A549 (cell line): ENCODE results near the gene DPH5.

Source experiments
- CTCF ChIP-seq: fragments of >200 bp; sonication (Bioruptor Twin); formaldehyde crosslinking; IDR thresholded peaks from 3 replicates; pipeline ENCODE4 v1.5.1; 2016
- EP300 ChIP-seq, 2 experiments: fragments of >200 bp; sonication (Bioruptor Twin); formaldehyde crosslinking; IDR thresholded peaks; 2 replicates in 1 of 2; 3 replicates in 1 of 2; pipeline ENCODE4 v1.6.1; 2016 to 2017
- MAZ ChIP-seq: fragments of 150-350 bp; IDR thresholded peaks from 2 replicates; pipeline ENCODE4 v1.6.1; 2014; ENCODE audit warnings: antibody characterized with exemption, low read depth, low read length, borderline replicate concordance
- MYC ChIP-seq: IDR thresholded peaks from 2 replicates; pipeline ENCODE4 v1.6.1; 2012; ENCODE audit warnings: mild to moderate bottlenecking, inconsistent platforms, low read length, improper control_type of control experiment, borderline replicate concordance
- ZFP36 ChIP-seq: fragments of 450-650 bp; IDR thresholded peaks from 2 replicates; pipeline ENCODE4 v1.6.1; 2014; ENCODE audit warnings: borderline replicate concordance; ENCODE audit not compliant: partially characterized antibody

DNA sequence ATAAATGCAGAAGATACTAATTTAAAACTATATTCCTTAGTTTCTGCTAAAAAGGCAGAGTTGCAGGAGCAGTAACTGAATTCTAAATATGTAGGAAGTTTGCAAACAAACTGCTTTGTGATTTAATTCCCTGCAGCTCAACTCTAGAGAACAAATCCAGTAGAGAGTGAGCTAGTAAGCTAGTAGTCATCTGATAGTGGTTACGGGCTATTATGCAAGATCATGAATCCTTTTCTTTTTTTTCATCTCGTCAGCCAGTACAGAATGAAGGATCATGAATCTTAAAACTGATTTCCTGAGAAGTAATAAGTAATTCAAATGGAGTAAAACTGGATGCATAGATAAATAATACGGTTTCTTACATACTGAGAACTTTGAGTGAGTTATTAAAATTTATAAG lies 3.3 kb downstream of the DPH5 start:
- TF ChIP-seq ZFP36: no peak
- TF ChIP-seq MAZ: no peak
- TF ChIP-seq CTCF: no peak
- TF ChIP-seq MYC: no peak
- TF ChIP-seq EP300 (IDR thresholded peaks at IDR 0.05): no peak
